ENCODE data around the gene MINDY2. TPM values are rescaled to one million over a fixed set of nuclear protein-coding genes. Genes with fewer than 3 reads are reported as not detected.

MINDY2 gene, protein sequence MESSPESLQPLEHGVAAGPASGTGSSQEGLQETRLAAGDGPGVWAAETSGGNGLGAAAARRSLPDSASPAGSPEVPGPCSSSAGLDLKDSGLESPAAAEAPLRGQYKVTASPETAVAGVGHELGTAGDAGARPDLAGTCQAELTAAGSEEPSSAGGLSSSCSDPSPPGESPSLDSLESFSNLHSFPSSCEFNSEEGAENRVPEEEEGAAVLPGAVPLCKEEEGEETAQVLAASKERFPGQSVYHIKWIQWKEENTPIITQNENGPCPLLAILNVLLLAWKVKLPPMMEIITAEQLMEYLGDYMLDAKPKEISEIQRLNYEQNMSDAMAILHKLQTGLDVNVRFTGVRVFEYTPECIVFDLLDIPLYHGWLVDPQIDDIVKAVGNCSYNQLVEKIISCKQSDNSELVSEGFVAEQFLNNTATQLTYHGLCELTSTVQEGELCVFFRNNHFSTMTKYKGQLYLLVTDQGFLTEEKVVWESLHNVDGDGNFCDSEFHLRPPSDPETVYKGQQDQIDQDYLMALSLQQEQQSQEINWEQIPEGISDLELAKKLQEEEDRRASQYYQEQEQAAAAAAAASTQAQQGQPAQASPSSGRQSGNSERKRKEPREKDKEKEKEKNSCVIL
- total RNA-seq (2022) (24.0 and 25.5 TPM in 2 replicates), Bru-seq, nascent RNA (percentile 76 among the genes with signal in this experiment), BruChase-seq, experiment 1, labeled RNA remaining after a 2-hour chase (percentile 81 among the genes with signal in this experiment), BruChase-seq, experiment 2, labeled RNA remaining after a 6-hour chase (percentile 88 among the genes with signal in this experiment)
- long read RNA-seq, full-length matches to known transcripts: 4 of 58 reads
- long read RNA-seq, partial matches to known transcripts: 3 of 58 reads
- long read RNA-seq, other reads (novel, unspliced or antisense): 51 of 58 reads

GRCh38 chr15:58770857-58771620 lies at the start of gene MINDY2:
Gene MINDY2, plus strand, starts transcription at chr15:58771302. Its CDS starts 94 bp downstream, at chr15:58771396.
- Mint-ChIP-seq H3K4me1 (ENCODE audit: low read depth, unreplicated experiment) (no peaks in the 10 kb centered on the region), H3K27me3 (ENCODE audit: insufficient read depth, unreplicated experiment) (no peaks in the 10 kb centered on the region), H3K4me3 (ENCODE audit: unreplicated experiment) (no peak within 1 kb of the TSS), H3K27ac (ENCODE audit: unreplicated experiment) (peak within 1 kb of the TSS; percentile 85), H3K9me3 (ENCODE audit: unreplicated experiment) (peaks cover 9% of the 10 kb centered on the region), H3K36me3 (ENCODE audit: insufficient read depth, unreplicated experiment) (peaks cover 10% of the 10 kb centered on the region)
- no peaks in the 10 kb centered on the region for H3K27me3 ChIP-seq (replicated peaks; ENCODE audit: control insufficient read depth, insufficient read depth, low read length)
- H3K4me1 ChIP-seq: peaks cover 10% of the 10 kb centered on the region
- intact Hi-C loops (cut with micrococcal nuclease; ENCODE audit: unreplicated experiment): loop anchor here (1.0 to 10.0 kb wide), 6 partner anchors 21 to 544 kb away; partner anchors contain the start of gene SLTM
- CTCF ChIA-PET: interaction anchor here (0.5 to 2.5 kb wide), 14 partner anchors 12 to 758 kb away, joined by 3 to 42 read pairs (median 4); partner anchors contain the start of gene ADAM10
- H3K9me3 ChIP-seq: no peaks in the 10 kb centered on the region
- no TSS peak for BruUV-seq (replicated peaks)
- H3K4me3 ChIP-seq (ENCODE audit: low read depth, low read length): peak within 1 kb of the TSS; percentile 99
- no peaks in the 10 kb centered on the region for H3K36me3 ChIP-seq (ENCODE audit: control insufficient read depth, insufficient read depth, low read length)
- DNase-seq: peak; percentile 97
- POLR2A ChIA-PET: interaction anchor here (0.6 to 2.5 kb wide), 14 partner anchors 8 to 577 kb away, joined by 3 to 99 read pairs (median 4); partner anchors contain the start of gene ADAM10
- TF ChIP-seq, protein P1, sequence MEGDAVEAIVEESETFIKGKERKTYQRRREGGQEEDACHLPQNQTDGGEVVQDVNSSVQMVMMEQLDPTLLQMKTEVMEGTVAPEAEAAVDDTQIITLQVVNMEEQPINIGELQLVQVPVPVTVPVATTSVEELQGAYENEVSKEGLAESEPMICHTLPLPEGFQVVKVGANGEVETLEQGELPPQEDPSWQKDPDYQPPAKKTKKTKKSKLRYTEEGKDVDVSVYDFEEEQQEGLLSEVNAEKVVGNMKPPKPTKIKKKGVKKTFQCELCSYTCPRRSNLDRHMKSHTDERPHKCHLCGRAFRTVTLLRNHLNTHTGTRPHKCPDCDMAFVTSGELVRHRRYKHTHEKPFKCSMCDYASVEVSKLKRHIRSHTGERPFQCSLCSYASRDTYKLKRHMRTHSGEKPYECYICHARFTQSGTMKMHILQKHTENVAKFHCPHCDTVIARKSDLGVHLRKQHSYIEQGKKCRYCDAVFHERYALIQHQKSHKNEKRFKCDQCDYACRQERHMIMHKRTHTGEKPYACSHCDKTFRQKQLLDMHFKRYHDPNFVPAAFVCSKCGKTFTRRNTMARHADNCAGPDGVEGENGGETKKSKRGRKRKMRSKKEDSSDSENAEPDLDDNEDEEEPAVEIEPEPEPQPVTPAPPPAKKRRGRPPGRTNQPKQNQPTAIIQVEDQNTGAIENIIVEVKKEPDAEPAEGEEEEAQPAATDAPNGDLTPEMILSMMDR (IDR thresholded peaks at IDR 0.05; ENCODE audit: insufficient read depth in 1 of 2, low read depth in 1 of 2, low read length in 1 of 2, severe bottlenecking in 1 of 2, unreplicated experiment in 1 of 2): peak; percentile 35 to 42

- Histone ChIP-seq H3K9me3 (no peaks in the 10 kb centered on the region), H3K4me1 (no peaks in the 10 kb centered on the region), H3K4me3 (ENCODE audit: low read depth, low read length) (no peak overlapping the region), H3K36me3 (ENCODE audit: control insufficient read depth, insufficient read depth, low read length) (no peaks in the 10 kb centered on the region), H3K27me3 (replicated peaks; ENCODE audit: control insufficient read depth, insufficient read depth, low read length) (no peaks in the 10 kb centered on the region)
- POLR2A ChIA-PET: no interaction called here
- CTCF ChIA-PET: no interaction called here
- BruUV-seq (replicated peaks): no TSS peak
- no peaks in the 10 kb centered on the region for H3K27me3 Mint-ChIP-seq (ENCODE audit: insufficient read depth, unreplicated experiment)
- H3K27ac Mint-ChIP-seq (ENCODE audit: unreplicated experiment): no peak overlapping the region
- DNase-seq: no peak
- H3K4me3 Mint-ChIP-seq (ENCODE audit: unreplicated experiment): no peak overlapping the region
- TF ChIP-seq, protein P1 (IDR thresholded peaks at IDR 0.05; ENCODE audit: insufficient read depth in 1 of 2, low read depth in 1 of 2, low read length in 1 of 2, severe bottlenecking in 1 of 2, unreplicated experiment in 1 of 2): no peak
- no peaks in the 10 kb centered on the region for H3K4me1 Mint-ChIP-seq (ENCODE audit: low read depth, unreplicated experiment)
- intact Hi-C loops (cut with micrococcal nuclease; ENCODE audit: unreplicated experiment): no loop called here
- no peaks in the 10 kb centered on the region for H3K36me3 Mint-ChIP-seq (ENCODE audit: insufficient read depth, unreplicated experiment)
- no peaks in the 10 kb centered on the region for H3K9me3 Mint-ChIP-seq (ENCODE audit: unreplicated experiment)
These were observed 46.6 kb upstream of the MINDY2 start for GRCh38 chr15:58724466-58724865.

Measured in Caco-2 (cell line).